ENCODE results near the gene CLIC6. TPM values are rescaled to one million over a fixed set of nuclear protein-coding genes. Genes with fewer than 3 reads are reported as not detected.

Gene CLIC6
- total and polyA plus RNA-seq, 9 of the 15 experiments (the other 6 are each of a cell fraction or from before 2014, with no cell fraction given): not detected

DNA sequence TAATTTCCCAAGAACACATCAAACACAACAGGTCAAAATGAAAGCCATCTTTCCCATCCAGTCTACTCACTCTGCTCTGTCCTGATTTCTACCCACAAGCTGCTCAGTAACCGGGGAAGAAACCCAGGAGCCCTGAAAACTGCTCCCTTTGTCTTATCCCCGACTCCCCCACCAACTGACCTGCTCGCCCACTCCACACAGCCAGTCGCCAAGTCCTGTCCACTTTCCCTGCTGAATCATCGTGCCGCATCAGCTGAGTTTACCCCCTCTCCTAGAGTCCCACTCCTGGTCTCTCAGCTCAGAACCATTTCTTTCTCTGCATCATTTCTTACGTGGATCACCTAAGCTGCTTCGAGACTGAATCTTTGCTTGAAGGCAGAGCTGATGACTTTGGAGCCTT lies 42.7 kb upstream of the CLIC6 start:
- Histone ChIP-seq H3K9ac (ENCODE audit: insufficient read depth in 1 of 2, low read depth in 2 of 2, low read length in 2 of 2) (no peak overlapping the region), H3K4me2 (ENCODE audit: insufficient read depth, low read length) (no peak overlapping the region), H3K79me2 (ENCODE audit: control insufficient read depth, insufficient read depth, low read length) (no peaks in the 10 kb centered on the region), H3K4me1 (replicated peaks in 1 of 2; ENCODE audit: control insufficient read depth in 2 of 2, insufficient read depth in 2 of 2, low read length in 2 of 2) (no peaks in the 10 kb centered on the region), H3K4me3 (no peak overlapping the region), H3K27ac (ENCODE audit: extremely low read depth, low read depth, low read length) (no peak overlapping the region), H4K20me1 (replicated peaks; ENCODE audit: control insufficient read depth, insufficient read depth, low read length) (no peaks in the 10 kb centered on the region), H2AFZ (ENCODE audit: low read depth, low read length) (no peak overlapping the region), H3K27me3 (ENCODE audit: control insufficient read depth in 2 of 2, insufficient read depth in 2 of 2, low read length in 2 of 2) (peaks cover 10 to 29% of the 10 kb centered on the region in 2 experiments; a peak in 3 of 5 replicates), H3K9me3 (replicated peaks; ENCODE audit: control insufficient read depth, insufficient read depth, low read depth, low read length) (no peaks in the 10 kb centered on the region), H3K9me1 (ENCODE audit: control insufficient read depth, insufficient read depth, low read length) (no peaks in the 10 kb centered on the region), H3K36me3 (ENCODE audit: control insufficient read depth, insufficient read depth, low read length) (no peaks in the 10 kb centered on the region)
- FAIRE-seq: no peak
- CTCF ChIA-PET (ENCODE audit: low intra/inter-chr PET ratio): no interaction called here
- no peak for ATAC-seq
- POLR2A ChIA-PET: interaction anchor here (1.1 kb wide), 1 partner anchor 19 kb away, joined by 4 read pairs; no protein-coding TSS in a partner anchor
- under 1% methylated on average over 8 of the region's 8 CpGs for WGBS (ENCODE audit: insufficient coverage, low coverage, missing lambda C conversion rate)
- no peak for DNase-seq (ENCODE audit: extremely low read depth in 1 of 4, low spot score in 3 of 4)
- BruUV-seq (replicated peaks): no TSS peak
- in situ Hi-C loops (cut with MboI): loop anchor here (25.0 kb wide), 1 partner anchor 239 kb away; the partner anchor contains the start of gene SMIM11
- TF ChIP-seq, protein P1, sequence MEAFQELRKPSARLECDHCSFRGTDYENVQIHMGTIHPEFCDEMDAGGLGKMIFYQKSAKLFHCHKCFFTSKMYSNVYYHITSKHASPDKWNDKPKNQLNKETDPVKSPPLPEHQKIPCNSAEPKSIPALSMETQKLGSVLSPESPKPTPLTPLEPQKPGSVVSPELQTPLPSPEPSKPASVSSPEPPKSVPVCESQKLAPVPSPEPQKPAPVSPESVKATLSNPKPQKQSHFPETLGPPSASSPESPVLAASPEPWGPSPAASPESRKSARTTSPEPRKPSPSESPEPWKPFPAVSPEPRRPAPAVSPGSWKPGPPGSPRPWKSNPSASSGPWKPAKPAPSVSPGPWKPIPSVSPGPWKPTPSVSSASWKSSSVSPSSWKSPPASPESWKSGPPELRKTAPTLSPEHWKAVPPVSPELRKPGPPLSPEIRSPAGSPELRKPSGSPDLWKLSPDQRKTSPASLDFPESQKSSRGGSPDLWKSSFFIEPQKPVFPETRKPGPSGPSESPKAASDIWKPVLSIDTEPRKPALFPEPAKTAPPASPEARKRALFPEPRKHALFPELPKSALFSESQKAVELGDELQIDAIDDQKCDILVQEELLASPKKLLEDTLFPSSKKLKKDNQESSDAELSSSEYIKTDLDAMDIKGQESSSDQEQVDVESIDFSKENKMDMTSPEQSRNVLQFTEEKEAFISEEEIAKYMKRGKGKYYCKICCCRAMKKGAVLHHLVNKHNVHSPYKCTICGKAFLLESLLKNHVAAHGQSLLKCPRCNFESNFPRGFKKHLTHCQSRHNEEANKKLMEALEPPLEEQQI (IDR thresholded peaks at IDR 0.05): no peak
- 0 out of 2 replicates have a peak, but pooled peaks have one; percentile 17 for TF ChIP-seq NFE2 (IDR thresholded peaks at IDR 0.05; ENCODE audit: low read depth)
- intact Hi-C loops (cut with micrococcal nuclease): no loop called here
